Measurements from ENCODE around the gene CDH19.
"Not testable (repeated sequence)": the region's sequence is repeated elsewhere in the genome, so short reads cannot be mapped to it uniquely, and the experiment has no call there.

The CDH19 gene

GRCh38 chr18:66560094-66560493 is 43.8 kb downstream of the CDH19 start:
- no peak for DNase-seq

- no peak for DNase-seq
These were observed 45.1 kb downstream of the CDH19 start for GRCh38 chr18:66558773-66559172.

GRCh38 chr18:66557091-66557490 is 46.8 kb downstream of the CDH19 start:
- no peak for DNase-seq

GRCh38 chr18:66555585-66555984 is 48.3 kb downstream of the CDH19 start:
- no peak for DNase-seq

- no peak for DNase-seq
These were observed 50.1 kb downstream of the CDH19 start for GRCh38 chr18:66553824-66554223.

GRCh38 chr18:66550366-66550765 is 53.5 kb downstream of the CDH19 start:
- no peak for DNase-seq

GRCh38 chr18:66548747-66549146 is 55.1 kb downstream of the CDH19 start:
- no peak for DNase-seq

GRCh38 chr18:66534110-66534509 is 69.8 kb downstream of the CDH19 start:
- no peak for DNase-seq

- no peak for DNase-seq
These were observed 70.2 kb downstream of the CDH19 start for GRCh38 chr18:66533693-66534092.

GRCh38 chr18:66523219-66523991 is 80.5 kb downstream of the CDH19 start:
- no peak for DNase-seq

- DNase-seq: no peak
These were observed 89.9 kb downstream of the CDH19 start for GRCh38 chr18:66513996-66514395.

GRCh38 chr18:66511792-66512191 is 92.1 kb downstream of the CDH19 start:
- no peak for DNase-seq

GRCh38 chr18:66511289-66511688 is 92.6 kb downstream of the CDH19 start:
- no peak for DNase-seq

- no peak for DNase-seq
These were observed 93.4 kb downstream of the CDH19 start for GRCh38 chr18:66510357-66511045.

GRCh38 chr18:66508937-66509336 is 95.0 kb downstream of the CDH19 start:
- DNase-seq: no peak

GRCh38 chr18:66506178-66506577 is 97.7 kb downstream of the CDH19 start:
- DNase-seq: no peak

- no peak for DNase-seq
These were observed 106.5 kb downstream of the CDH19 start for GRCh38 chr18:66497351-66497750.

- no peak for DNase-seq
These were observed 108.0 kb downstream of the CDH19 start for GRCh38 chr18:66495844-66496243.

GRCh38 chr18:66473882-66474281 is 130.0 kb downstream of the CDH19 start:
- no peak for DNase-seq

- not testable (repeated sequence) for DNase-seq
These were observed 137.7 kb downstream of the CDH19 start for GRCh38 chr18:66466184-66466583.

- no peak for DNase-seq
These were observed 142.5 kb downstream of the CDH19 start for GRCh38 chr18:66461344-66461743.

GRCh38 chr18:66457245-66457644 is 146.6 kb downstream of the CDH19 start:
- DNase-seq: no peak

Data from cerebellar nuclear complex (tissue), 1 donor.